ENCODE results near the gene RCBTB1. TPM values are rescaled to one million over a fixed set of nuclear protein-coding genes. Genes with fewer than 3 reads are reported as not detected.
"Not testable (repeated sequence)": the region's sequence is repeated elsewhere in the genome, so short reads cannot be mapped to it uniquely, and the experiment has no call there.

RCBTB1 gene
- total RNA-seq, 2 donors from 2014 or later = 15.7 to 29.4 TPM

GRCh38 chr13:49567491-49567890 lies 17.9 kb downstream of the RCBTB1 start:
- intact Hi-C loops (cut with DNase I) = no loop called here
- 84% methylated on average over 5 of the region's 5 CpGs for WGBS
- no peak for TF ChIP-seq POLR2AphosphoS5 (IDR thresholded peaks at IDR 0.05)
- TF ChIP-seq CTCF (IDR thresholded peaks at IDR 0.05) = no peak
- TF ChIP-seq POLR2A (IDR thresholded peaks at IDR 0.05) = no peak
- Histone ChIP-seq H3K27ac (no peak overlapping the region), H3K4me1 (replicated peaks) (no peaks in the 10 kb centered on the region), H3K9me3 (no peaks in the 10 kb centered on the region), H3K27me3 (replicated peaks; ENCODE audit: insufficient read depth) (no peaks in the 10 kb centered on the region), H3K4me3 (no peak overlapping the region), H3K36me3 (no peaks in the 10 kb centered on the region)
- no peak for DNase-seq (ENCODE audit: low spot score)

- Histone ChIP-seq H3K27me3 (replicated peaks; ENCODE audit: insufficient read depth) (no peaks in the 10 kb centered on the region), H3K9me3 (no peaks in the 10 kb centered on the region), H3K4me3 (no peak overlapping the region), H3K4me1 (replicated peaks) (no peaks in the 10 kb centered on the region), H3K27ac (no peak overlapping the region), H3K36me3 (no peaks in the 10 kb centered on the region)
- TF ChIP-seq CTCF (IDR thresholded peaks at IDR 0.05) (no peak), POLR2AphosphoS5 (IDR thresholded peaks at IDR 0.05) (no peak)
- intact Hi-C loops (cut with DNase I) = no loop called here
- DNase-seq (ENCODE audit: low spot score) = no peak
- 96% methylated on average over 4 of the region's 4 CpGs for WGBS
These were observed 18.9 kb downstream of the RCBTB1 start for GRCh38 chr13:49566461-49566860.

- H3K9me3 ChIP-seq; DNase-seq (ENCODE audit: low spot score); intact Hi-C loops (cut with DNase I); H3K27ac ChIP-seq; H3K36me3 ChIP-seq; H3K27me3 ChIP-seq (replicated peaks; ENCODE audit: insufficient read depth); H3K4me3 ChIP-seq; H3K4me1 ChIP-seq (replicated peaks): not testable (repeated sequence)
- WGBS = 98% methylated on average over 25 of the region's 25 CpGs
These were observed 19.9 kb downstream of the RCBTB1 start for GRCh38 chr13:49565461-49565860.

GRCh38 chr13:49563516-49563915 lies 21.8 kb downstream of the RCBTB1 start:
- Histone ChIP-seq H3K4me1 (replicated peaks) (no peaks in the 10 kb centered on the region), H3K36me3 (no peaks in the 10 kb centered on the region), H3K9me3 (no peaks in the 10 kb centered on the region), H3K4me3 (no peak overlapping the region), H3K27me3 (replicated peaks; ENCODE audit: insufficient read depth) (no peaks in the 10 kb centered on the region), H3K27ac (no peak overlapping the region)
- WGBS = 89% methylated on average over 5 of the region's 5 CpGs
- TF ChIP-seq POLR2AphosphoS5 (IDR thresholded peaks at IDR 0.05) (no peak), POLR2A (IDR thresholded peaks at IDR 0.05) (no peak), CTCF (IDR thresholded peaks at IDR 0.05) (no peak)
- DNase-seq (ENCODE audit: low spot score) = no peak
- intact Hi-C loops (cut with DNase I) = no loop called here

GRCh38 chr13:49561062-49561410 lies 24.3 kb downstream of the RCBTB1 start:
- H3K36me3 ChIP-seq = no peaks in the 10 kb centered on the region
- 25% methylated on average over 3 of the region's 3 CpGs for WGBS

More at GRCh38 chr13:49561062-49561410, 24.3 kb downstream of the RCBTB1 start:
- Histone ChIP-seq H3K4me3 (no peak overlapping the region), H3K27me3 (replicated peaks; ENCODE audit: insufficient read depth) (no peaks in the 10 kb centered on the region), H3K9me3 (no peaks in the 10 kb centered on the region), H3K27ac (peak overlapping the region; percentile 19 to 60), H3K4me1 (replicated peaks) (no peaks in the 10 kb centered on the region)
- TF ChIP-seq CTCF (IDR thresholded peaks at IDR 0.05) = no peak
- TF ChIP-seq POLR2AphosphoS5 (IDR thresholded peaks at IDR 0.05) = no peak
- TF ChIP-seq POLR2A (IDR thresholded peaks at IDR 0.05) = no peak
- no peak for DNase-seq (ENCODE audit: low spot score)
- intact Hi-C loops (cut with DNase I) = no loop called here

Measured in prostate gland (tissue), 2 donors.